NCI-H1436 treated with DMSO at 0.1 percent for 48 hours (cell line): ENCODE results near the gene DYRK1B.
A peak's percentile ranks its signal among the peaks of the same experiment; 100 is the strongest.

Source experiments
- DNase-seq: peaks from one replicate; lab custom pipeline; 2025; lab: John Stamatoyannopoulos, UW

Gene DYRK1B

GRCh38 chr19:39858541-39858940, 24.6 kb upstream of the DYRK1B start:
- no peak for DNase-seq

- DNase-seq: no peak
Measured at GRCh38 chr19:39852882-39853281, 18.9 kb upstream of the DYRK1B start.

GRCh38 chr19:39850892-39851291, 16.9 kb upstream of the DYRK1B start:
- DNase-seq: no peak

GRCh38 chr19:39848392-39848791, 14.4 kb upstream of the DYRK1B start:
- no peak for DNase-seq

GRCh38 chr19:39847525-39847924, 13.6 kb upstream of the DYRK1B start:
- DNase-seq: no peak

- DNase-seq: no peak
Measured at GRCh38 chr19:39846678-39847486, 12.9 kb upstream of the DYRK1B start.

- DNase-seq: peak; percentile 60
Measured at GRCh38 chr19:39845933-39846677, 12.1 kb upstream of the DYRK1B start, which contains the start of gene FBL. TSS of gene FBL (minus strand) at chr19:39846379. CDS start at chr19:39846300, 79 bp downstream.

- DNase-seq: no peak
Measured at GRCh38 chr19:39845584-39845932, 11.6 kb upstream of the DYRK1B start.

- DNase-seq: no peak
Measured at GRCh38 chr19:39845172-39845571, 11.2 kb upstream of the DYRK1B start.

GRCh38 chr19:39843919-39844793, 10.2 kb upstream of the DYRK1B start:
- no peak for DNase-seq

GRCh38 chr19:39842693-39843435, 8.9 kb upstream of the DYRK1B start:
- no peak for DNase-seq

GRCh38 chr19:39841041-39841440, 7.1 kb upstream of the DYRK1B start:
- DNase-seq: no peak

GRCh38 chr19:39840492-39840891, 6.5 kb upstream of the DYRK1B start:
- no peak for DNase-seq

- DNase-seq: no peak
Measured at GRCh38 chr19:39839678-39840327, 5.8 kb upstream of the DYRK1B start.

GRCh38 chr19:39838569-39838968, 4.6 kb upstream of the DYRK1B start:
- DNase-seq: no peak

- no peak for DNase-seq
Measured at GRCh38 chr19:39837978-39838377, 4.0 kb upstream of the DYRK1B start.

- no peak for DNase-seq
Measured at GRCh38 chr19:39834287-39834841, 402 bp upstream of the DYRK1B start.

- no peak for DNase-seq
Measured at GRCh38 chr19:39833160-39833463, 850 bp downstream of the DYRK1B start.

- no peak for DNase-seq
Measured at GRCh38 chr19:39832341-39833083, 1.4 kb downstream of the DYRK1B start.

- no peak for DNase-seq
Measured at GRCh38 chr19:39831679-39832078, 2.3 kb downstream of the DYRK1B start.
